Tibial nerve (tissue), 4 donors: Measurements from ENCODE around the gene CDH13. TPM values are rescaled to one million over a fixed set of nuclear protein-coding genes. Genes with fewer than 3 reads are reported as not detected.

Experiments
- DNase-seq, 2 donors: peaks; one replicate each; pipeline ENCODE4 v3.0.0-alpha.2; 2019; ENCODE audit warnings: low spot score in 2 of 2
- H3K27ac ChIP-seq, 4 donors: fragments of 200-600 bp; sonication (generic) in 3 of 4; one replicate each; pipeline ENCODE4 v1.5.1; 2017 to 2019; ENCODE audit warnings: mild to moderate bottlenecking in 1 of 4
- H3K27me3 ChIP-seq, 2 donors: fragments of 200-600 bp; sonication (generic) in 1 of 2; one replicate each; pipeline versions ENCODE4 v1.5.1 to v1.6.0; 2017 to 2019
- H3K36me3 ChIP-seq, 3 donors: fragments of 200-600 bp; sonication (generic); one replicate each; pipeline ENCODE4 v1.5.1; 2018 to 2019
- H3K4me1 ChIP-seq, 4 donors: fragments of 200-600 bp; sonication (generic) in 3 of 4; one replicate each; pipeline ENCODE4 v1.5.1; 2017 to 2019
- H3K4me3 ChIP-seq, 4 donors: fragments of 200-600 bp; sonication (generic) in 3 of 4; one replicate each; pipeline ENCODE4 v1.5.1; 2017 to 2019; ENCODE audit warnings: mild to moderate bottlenecking in 1 of 4, moderate library complexity in 1 of 4
- H3K9me3 ChIP-seq, 4 donors: fragments of 200-600 bp; sonication (generic) in 3 of 4; one replicate each; pipeline ENCODE4 v1.5.1; 2017 to 2019
- CTCF ChIP-seq, 5 experiments: fragments of 200-600 bp in 3 of 5; fragments of 450-650 bp in 2 of 5; sonication (generic) in 3 of 5; IDR thresholded peaks; one replicate each; pipeline ENCODE4 v1.5.1; 2016 to 2019; ENCODE audit warnings: antibody characterized with exemption in 5 of 5, mild to moderate bottlenecking in 3 of 5, moderate library complexity in 2 of 5
- EP300 ChIP-seq, 2 donors: sonication (generic); formaldehyde crosslinking; IDR thresholded peaks; one replicate each; pipeline ENCODE4 v1.6.1; 2017; ENCODE audit warnings: antibody characterized with exemption in 2 of 2, mild to moderate bottlenecking in 1 of 2
- POLR2A ChIP-seq, 2 donors: fragments of 450-650 bp; IDR thresholded peaks; one replicate each; pipeline ENCODE4 v1.6.1; 2017; ENCODE audit warnings: antibody characterized with exemption in 2 of 2, mild to moderate bottlenecking in 2 of 2, moderate library complexity in 2 of 2
- WGBS, 2 donors: methylation state at CpG; one replicate each; pipeline ENCODE4 v1.1.5; 2018; 5-methylcytosine and 5-hydroxymethylcytosine counted together
- total RNA-seq, 4 donors: library from RNA; depleted of rRNA; stranded (reverse); fragments of >200 nt; gene quantifications; one replicate each; pipeline ENCODE4 v1.1.0, GENCODE V29; 2016

Gene CDH13
- total RNA-seq, 4 donors from 2014 or later = 4.1 to 14.4 (median 5.8) TPM

DNA sequence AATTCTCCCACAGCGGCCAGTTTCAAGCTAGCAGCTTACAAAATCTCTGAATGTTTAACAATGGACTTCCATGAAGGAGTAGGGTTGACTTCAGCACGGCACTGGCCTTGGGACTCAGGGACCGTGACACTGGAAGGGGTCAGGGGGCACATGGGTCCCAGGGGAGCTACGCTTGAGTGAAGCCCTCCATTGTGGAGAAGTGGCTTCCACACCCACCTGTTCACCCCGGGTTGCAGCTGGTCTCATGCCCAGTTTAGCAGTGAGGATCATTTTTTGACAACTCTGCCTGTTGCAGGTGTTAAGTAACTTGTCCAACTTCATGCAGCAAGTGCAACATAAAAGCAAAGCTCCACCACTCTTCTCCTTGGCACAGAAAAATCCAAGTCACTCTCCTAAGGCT lies 510.2 kb downstream of the CDH13 start:
- Histone ChIP-seq H3K4me1 (peaks cover 0 to 10% (median 2%) of the 10 kb centered on the region in 4 donors), H3K27me3 (no peaks in the 10 kb centered on the region), H3K9me3 (no peaks in the 10 kb centered on the region), H3K36me3 (no peaks in the 10 kb centered on the region), H3K4me3 (peak overlapping the region in 3 of 4 donors; percentile 23 to 41 (median 28)), H3K27ac (peak overlapping the region in 2 of 4 donors; percentile 43 to 52)
- no peak for DNase-seq
- TF ChIP-seq POLR2A (IDR thresholded peaks at IDR 0.05) (no peak), EP300 (IDR thresholded peaks at IDR 0.05) (no peak), CTCF (IDR thresholded peaks at IDR 0.05) (no peak)
- WGBS, 2 donors = 42 to 53% methylated on average over 5 of the region's 5 CpGs

DNA sequence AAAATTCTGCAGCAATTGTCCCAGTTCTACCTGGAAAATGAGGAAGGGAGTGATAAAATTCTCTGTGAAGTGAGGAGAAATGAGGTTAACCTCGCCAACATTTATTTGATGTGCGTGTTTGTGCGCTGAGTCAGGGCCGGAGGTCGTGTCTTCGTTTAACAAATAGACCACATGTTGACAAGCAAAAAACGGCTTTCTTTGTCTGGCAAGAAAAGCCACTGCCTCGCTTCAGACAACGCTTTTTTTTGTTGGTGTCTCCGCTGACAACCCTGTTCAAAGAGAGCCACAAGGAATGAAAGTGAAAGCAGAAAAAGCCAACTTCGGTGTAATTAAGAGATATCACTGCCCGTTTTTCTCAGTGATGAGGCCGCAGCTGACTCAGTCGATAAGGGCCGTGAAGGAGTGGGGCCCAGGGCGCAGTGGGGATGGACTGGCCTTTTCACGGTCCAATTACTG lies 510.6 kb downstream of the CDH13 start:
- Histone ChIP-seq H3K4me1 (peaks cover 0 to 10% (median 2%) of the 10 kb centered on the region in 4 donors), H3K36me3 (no peaks in the 10 kb centered on the region), H3K27me3 (no peaks in the 10 kb centered on the region), H3K4me3 (peak overlapping the region in 3 of 4 donors; percentile 23 to 41 (median 28)), H3K27ac (peak overlapping the region in 2 of 4 donors; percentile 43 to 52), H3K9me3 (no peaks in the 10 kb centered on the region)
- 20 to 30% methylated on average over 17 of the region's 17 CpGs for WGBS, 2 donors
- TF ChIP-seq EP300 (IDR thresholded peaks at IDR 0.05) (no peak), POLR2A (IDR thresholded peaks at IDR 0.05) (no peak), CTCF (IDR thresholded peaks at IDR 0.05) (no peak)
- DNase-seq = no peak

DNA sequence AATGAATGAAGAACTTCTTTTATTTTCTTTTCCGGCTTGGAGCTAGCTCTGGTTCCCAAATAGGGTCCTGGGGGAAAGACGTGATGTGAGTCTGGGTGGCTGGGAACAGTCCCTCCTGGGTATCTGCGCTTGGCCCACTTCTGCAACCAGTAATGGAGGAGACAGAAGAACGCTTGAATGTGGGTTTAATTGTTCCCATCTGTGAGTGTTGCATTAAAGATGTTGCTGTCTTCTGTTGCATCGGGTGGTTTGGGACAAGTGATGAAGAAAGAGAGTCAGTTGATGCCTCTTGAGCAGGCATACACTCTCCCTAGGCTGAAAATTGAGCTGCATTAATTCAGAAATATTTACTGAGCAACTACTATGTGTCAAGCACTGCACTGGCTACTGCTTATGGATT lies 511.1 kb downstream of the CDH13 start:
- no peak for TF ChIP-seq CTCF (IDR thresholded peaks at IDR 0.05)
- TF ChIP-seq POLR2A (IDR thresholded peaks at IDR 0.05) = no peak
- TF ChIP-seq EP300 (IDR thresholded peaks at IDR 0.05) = no peak
- peak overlapping the region in 2 of 4 donors; percentile 43 to 52 for H3K27ac ChIP-seq
- H3K4me1 ChIP-seq = peaks cover 0 to 10% (median 2%) of the 10 kb centered on the region in 4 donors
- no peak for DNase-seq
- peak overlapping the region in 1 of 4 donors; percentile 41 for H3K4me3 ChIP-seq
- H3K36me3 ChIP-seq = no peaks in the 10 kb centered on the region
- no peaks in the 10 kb centered on the region for H3K9me3 ChIP-seq
- no peaks in the 10 kb centered on the region for H3K27me3 ChIP-seq
- WGBS, 2 donors = 46 to 58% methylated on average over 5 of the region's 5 CpGs

DNA sequence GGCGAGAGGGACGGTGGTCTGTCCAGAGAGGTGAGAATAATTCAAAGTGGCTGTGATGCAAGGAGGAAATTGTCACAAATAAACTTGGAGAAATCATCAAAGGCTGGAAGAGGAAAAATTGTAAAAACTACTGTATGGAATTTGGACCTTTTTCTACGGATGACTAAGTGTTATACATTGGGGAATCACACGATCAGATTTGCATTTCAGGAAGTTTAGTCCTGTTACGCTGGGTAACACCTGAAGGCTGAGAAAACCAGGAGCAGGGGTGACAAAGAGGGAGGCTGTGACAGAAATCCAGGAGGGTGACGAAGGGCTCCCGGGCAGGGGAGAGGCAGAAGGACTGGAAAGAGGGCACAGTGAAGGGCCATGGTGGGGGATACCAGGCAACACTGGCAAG lies 511.7 kb downstream of the CDH13 start:
- Histone ChIP-seq H3K9me3 (no peaks in the 10 kb centered on the region), H3K27ac (no peak overlapping the region), H3K27me3 (no peaks in the 10 kb centered on the region), H3K4me3 (no peak overlapping the region), H3K36me3 (no peaks in the 10 kb centered on the region), H3K4me1 (peaks cover 0 to 10% (median 2%) of the 10 kb centered on the region in 4 donors)
- WGBS, 2 donors = 66 to 82% methylated on average over 7 of the region's 7 CpGs
- no peak for TF ChIP-seq CTCF (IDR thresholded peaks at IDR 0.05)
- TF ChIP-seq POLR2A (IDR thresholded peaks at IDR 0.05) = no peak
- no peak for TF ChIP-seq EP300 (IDR thresholded peaks at IDR 0.05)
- no peak for DNase-seq

DNA sequence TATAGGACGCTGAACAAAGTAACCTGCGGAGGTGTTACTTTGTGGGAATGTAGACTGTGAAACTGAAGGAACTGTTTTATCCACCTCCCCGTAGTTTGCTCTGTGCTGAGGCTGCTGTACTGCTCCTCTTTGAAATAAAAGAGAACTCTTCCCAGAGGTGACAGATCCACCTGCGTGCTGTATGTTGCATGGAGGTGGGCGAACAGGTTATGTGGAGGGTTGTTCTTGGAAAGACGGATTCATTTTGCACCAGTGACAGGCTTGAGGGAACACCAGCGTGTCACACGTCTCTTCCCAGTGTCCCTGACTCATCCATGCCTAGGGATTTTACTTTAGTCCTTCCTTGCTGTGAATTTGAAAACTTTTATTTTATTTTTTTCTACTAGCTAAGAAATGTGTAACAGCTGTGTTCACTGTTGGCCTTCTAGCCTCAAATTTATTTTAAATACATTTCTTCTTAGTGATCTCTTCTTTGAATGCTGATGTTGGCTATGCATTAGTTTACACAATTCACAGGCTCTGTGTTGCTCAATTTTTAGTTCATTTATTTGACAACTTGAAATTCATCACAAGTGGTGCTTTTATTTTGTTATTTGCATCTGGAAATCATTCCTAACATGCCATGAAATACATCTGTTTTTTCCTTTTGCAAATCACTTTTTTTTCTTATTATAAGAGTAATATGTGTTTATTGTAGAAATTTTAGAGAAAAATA lies 512.4 kb downstream of the CDH13 start:
- Histone ChIP-seq H3K4me3 (no peak overlapping the region), H3K4me1 (peaks cover 0 to 10% (median 2%) of the 10 kb centered on the region in 4 donors), H3K27ac (no peak overlapping the region), H3K27me3 (no peaks in the 10 kb centered on the region), H3K9me3 (no peaks in the 10 kb centered on the region), H3K36me3 (no peaks in the 10 kb centered on the region)
- WGBS, 2 donors = 78% methylated on average over 8 of the region's 8 CpGs
- no peak for DNase-seq
- TF ChIP-seq CTCF (IDR thresholded peaks at IDR 0.05) (no peak), POLR2A (IDR thresholded peaks at IDR 0.05) (no peak), EP300 (IDR thresholded peaks at IDR 0.05) (no peak)
